ENCODE results near the gene DNAI2. TPM values are rescaled to one million over a fixed set of nuclear protein-coding genes. Genes with fewer than 3 reads are reported as not detected.

The DNAI2 gene
- total and polyA plus RNA-seq, 8 donors, result 0.77 to 6.6 (median 4.1) TPM; not detected in 1

DNA sequence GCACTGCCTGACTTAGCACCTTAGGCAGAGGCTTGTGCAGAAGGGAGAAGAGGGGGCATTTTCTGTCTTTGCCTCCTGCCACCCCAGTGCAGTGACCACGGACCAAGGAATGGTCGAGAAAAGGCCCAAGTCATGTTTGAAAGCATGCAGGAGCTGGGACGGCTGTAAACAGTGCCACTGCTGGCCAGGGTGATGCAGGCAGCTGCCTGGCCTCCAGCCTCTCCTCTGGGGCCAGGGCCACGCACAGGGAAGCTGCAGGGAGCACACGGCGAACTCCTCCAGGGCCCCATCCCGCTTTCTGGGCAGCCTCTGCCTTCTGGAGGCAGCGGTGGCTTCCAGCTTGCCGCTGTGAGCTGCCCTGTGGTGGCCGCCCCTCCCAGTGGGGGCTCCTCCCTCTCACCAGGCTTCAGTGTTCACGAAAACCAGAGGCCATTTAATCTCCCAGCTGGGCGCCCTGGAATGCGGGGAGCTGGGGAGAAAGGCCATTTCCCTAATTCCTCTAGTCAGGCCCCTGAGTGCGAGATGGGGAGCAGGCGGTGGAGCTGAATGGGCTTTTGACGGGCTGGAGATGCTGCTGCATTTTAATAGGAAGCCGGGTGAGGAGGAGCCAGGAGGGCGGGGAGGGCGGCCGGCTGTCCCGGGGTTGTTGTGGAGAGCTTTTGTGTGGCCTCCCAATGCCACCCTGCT, 28.7 kb upstream of the DNAI2 start:
- H3K9me3 ChIP-seq, result no peaks in the 10 kb centered on the region
- TF ChIP-seq, protein P1, sequence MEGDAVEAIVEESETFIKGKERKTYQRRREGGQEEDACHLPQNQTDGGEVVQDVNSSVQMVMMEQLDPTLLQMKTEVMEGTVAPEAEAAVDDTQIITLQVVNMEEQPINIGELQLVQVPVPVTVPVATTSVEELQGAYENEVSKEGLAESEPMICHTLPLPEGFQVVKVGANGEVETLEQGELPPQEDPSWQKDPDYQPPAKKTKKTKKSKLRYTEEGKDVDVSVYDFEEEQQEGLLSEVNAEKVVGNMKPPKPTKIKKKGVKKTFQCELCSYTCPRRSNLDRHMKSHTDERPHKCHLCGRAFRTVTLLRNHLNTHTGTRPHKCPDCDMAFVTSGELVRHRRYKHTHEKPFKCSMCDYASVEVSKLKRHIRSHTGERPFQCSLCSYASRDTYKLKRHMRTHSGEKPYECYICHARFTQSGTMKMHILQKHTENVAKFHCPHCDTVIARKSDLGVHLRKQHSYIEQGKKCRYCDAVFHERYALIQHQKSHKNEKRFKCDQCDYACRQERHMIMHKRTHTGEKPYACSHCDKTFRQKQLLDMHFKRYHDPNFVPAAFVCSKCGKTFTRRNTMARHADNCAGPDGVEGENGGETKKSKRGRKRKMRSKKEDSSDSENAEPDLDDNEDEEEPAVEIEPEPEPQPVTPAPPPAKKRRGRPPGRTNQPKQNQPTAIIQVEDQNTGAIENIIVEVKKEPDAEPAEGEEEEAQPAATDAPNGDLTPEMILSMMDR (IDR thresholded peaks at IDR 0.05), result no peak
- H3K36me3 ChIP-seq, result no peaks in the 10 kb centered on the region
- ATAC-seq (no peak), DNase-seq (no peak)
- H3K27ac ChIP-seq, result no peak overlapping the region
- peaks cover 5 to 7% of the 10 kb centered on the region in 2 donors for H3K4me1 ChIP-seq
- H3K27me3 ChIP-seq, result no peaks in the 10 kb centered on the region
- intact Hi-C loops (cut with DNase I), result no loop called here
- no peak overlapping the region for H3K4me3 ChIP-seq

DNA sequence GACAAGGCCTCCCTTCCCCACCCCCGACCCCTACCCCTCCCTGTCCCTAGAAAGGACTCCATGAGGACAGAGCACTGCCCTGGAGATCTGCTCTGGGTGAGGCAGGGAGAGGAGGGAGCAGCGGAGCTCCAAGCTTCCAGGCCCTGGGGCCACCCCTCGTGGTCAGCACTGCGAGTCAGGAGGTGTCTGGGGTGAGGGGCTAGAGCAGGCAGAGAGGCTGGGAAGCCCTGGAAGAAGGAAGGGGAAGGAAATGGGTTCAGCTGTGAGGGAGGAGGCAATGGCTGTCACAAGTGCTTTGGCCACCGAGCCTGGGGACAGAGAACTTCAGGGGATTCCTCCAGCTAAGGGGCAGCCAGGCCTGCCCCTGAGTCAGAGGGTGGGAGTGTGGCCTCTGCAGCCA, 28.2 kb upstream of the DNAI2 start:
- H3K4me3 ChIP-seq, result no peak overlapping the region
- peaks cover 5 to 7% of the 10 kb centered on the region in 2 donors for H3K4me1 ChIP-seq
- no peak for ATAC-seq

DNA sequence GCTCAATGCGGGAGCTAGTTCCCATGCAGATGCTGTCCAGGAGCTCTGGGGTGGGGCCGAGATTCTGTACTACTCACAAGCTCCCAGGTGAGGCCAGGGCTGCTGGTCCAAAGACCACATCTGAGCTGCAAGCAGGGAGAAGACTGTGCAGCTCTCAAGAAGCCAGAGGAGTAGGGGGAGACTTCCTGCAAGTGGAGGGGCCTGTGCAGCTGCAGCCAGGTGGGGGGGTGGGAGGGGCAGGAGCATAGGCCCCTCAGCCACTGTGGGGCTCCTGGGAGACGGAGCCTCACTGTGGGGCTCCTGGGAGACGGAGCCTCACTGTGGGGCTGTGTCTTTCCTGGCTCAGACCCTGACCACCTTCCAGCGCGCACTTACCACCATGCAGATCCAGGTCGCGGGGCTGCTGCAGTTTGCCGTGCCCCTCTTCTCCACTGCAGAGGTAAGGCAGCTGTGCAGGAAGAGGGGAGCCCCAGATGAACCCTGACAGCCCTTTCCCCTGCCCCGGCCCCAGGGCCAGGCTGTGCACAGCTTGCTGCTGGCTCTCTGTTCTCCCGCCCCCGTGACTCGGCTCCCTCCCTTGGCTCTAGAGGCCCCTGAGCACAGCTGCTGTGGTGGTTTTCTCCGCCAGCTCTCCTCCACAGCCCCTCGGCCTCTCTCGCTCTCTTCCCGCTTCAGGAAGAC, 24.3 kb upstream of the DNAI2 start:
- peaks cover 0 to 6% of the 10 kb centered on the region in 2 donors for H3K36me3 ChIP-seq
- TF ChIP-seq, protein P1 (IDR thresholded peaks at IDR 0.05), result no peak

More for the DNA sequence above, 28.2 kb upstream of the DNAI2 start:
- TF ChIP-seq, protein P1 (IDR thresholded peaks at IDR 0.05), result no peak
- intact Hi-C loops (cut with DNase I), result no loop called here
- Histone ChIP-seq H3K27me3 (no peaks in the 10 kb centered on the region), H3K9me3 (no peaks in the 10 kb centered on the region), H3K27ac (no peak overlapping the region), H3K36me3 (no peaks in the 10 kb centered on the region)
- peak in 1 of 4 donors; percentile 45 for DNase-seq

DNA sequence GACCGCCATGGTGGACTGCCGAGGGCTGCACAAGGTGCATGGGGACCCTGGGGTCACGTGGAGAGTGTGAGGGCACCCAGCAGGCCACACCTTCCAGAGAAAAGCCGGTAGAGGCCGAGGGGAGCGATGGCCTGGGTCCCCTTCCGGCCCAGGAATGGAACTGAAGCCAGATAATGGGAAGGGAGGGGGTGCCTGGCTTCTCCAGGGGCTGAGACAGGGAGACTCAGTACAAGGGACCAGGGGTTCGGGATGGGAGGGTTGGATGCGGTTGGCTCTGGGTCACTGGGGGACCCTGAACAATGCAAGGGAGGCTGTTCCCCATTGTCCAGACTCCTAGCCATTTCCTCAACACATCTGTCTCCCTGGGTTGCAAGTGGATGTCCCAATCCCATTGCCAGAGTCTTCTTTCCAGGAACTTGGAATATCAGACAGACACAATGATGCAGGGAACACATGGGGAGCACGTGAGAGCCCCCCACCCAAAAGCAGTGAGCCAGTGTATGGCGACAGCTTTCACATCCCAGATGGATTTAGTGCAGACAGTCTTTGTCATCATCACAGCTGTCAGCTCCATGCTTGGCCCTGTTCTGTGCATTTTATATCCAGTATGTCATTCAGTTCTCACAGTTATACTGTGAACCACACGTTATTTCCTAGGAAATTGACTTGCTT, 23.6 kb upstream of the DNAI2 start:
- no peak overlapping the region for H3K4me3 ChIP-seq
- DNase-seq (no peak), ATAC-seq (no peak)
- H3K36me3 ChIP-seq, result peaks cover 0 to 6% of the 10 kb centered on the region in 2 donors
- H3K4me1 ChIP-seq, result no peaks in the 10 kb centered on the region
- no peak overlapping the region for H3K27ac ChIP-seq
- TF ChIP-seq, protein P1 (IDR thresholded peaks at IDR 0.05), result no peak
- H3K9me3 ChIP-seq, result no peaks in the 10 kb centered on the region
- H3K27me3 ChIP-seq, result no peaks in the 10 kb centered on the region
- intact Hi-C loops (cut with DNase I), result no loop called here

More for the DNA sequence above, 24.3 kb upstream of the DNAI2 start:
- intact Hi-C loops (cut with DNase I), result no loop called here
- Histone ChIP-seq H3K4me3 (no peak overlapping the region), H3K27me3 (no peaks in the 10 kb centered on the region), H3K9me3 (no peaks in the 10 kb centered on the region), H3K4me1 (no peaks in the 10 kb centered on the region), H3K27ac (no peak overlapping the region)
- ATAC-seq, result no peak
- DNase-seq, result peak in 1 of 4 donors; percentile 72

DNA sequence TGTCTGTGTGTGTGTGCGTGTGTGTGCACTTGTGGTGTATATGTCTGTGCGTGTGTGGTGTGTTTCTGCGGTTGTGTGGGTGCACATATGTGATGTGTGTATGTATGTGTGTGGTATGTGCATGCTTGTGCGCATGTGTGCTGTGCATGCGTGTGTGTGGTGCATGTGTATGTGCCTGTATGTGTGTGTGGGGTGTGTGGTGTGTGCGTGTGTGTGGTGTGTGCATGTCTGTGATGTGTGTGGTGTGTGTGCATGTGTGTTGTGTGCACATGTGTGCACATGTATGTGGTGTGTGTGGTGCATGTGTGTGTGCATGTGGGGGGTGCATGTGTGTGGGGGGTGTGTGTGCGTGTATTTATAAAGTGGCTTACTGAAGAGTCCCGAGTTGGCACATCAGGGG, 23.0 kb upstream of the DNAI2 start:
- no peaks in the 10 kb centered on the region for H3K4me1 ChIP-seq
- H3K27me3 ChIP-seq, result no peaks in the 10 kb centered on the region
- intact Hi-C loops (cut with DNase I), result no loop called here

More for the DNA sequence above, 23.0 kb upstream of the DNAI2 start:
- peaks cover 0 to 6% of the 10 kb centered on the region in 2 donors for H3K36me3 ChIP-seq
- TF ChIP-seq, protein P1 (IDR thresholded peaks at IDR 0.05), result no peak
- ATAC-seq (no peak), DNase-seq (peak in 1 of 4 donors; percentile 30)
- H3K27ac ChIP-seq, result no peak overlapping the region
- H3K9me3 ChIP-seq, result no peaks in the 10 kb centered on the region
- H3K4me3 ChIP-seq, result no peak overlapping the region
